GM12878 (cell line): ENCODE measurements around the gene AP3D1. TPM values are rescaled to one million over a fixed set of nuclear protein-coding genes. Genes with fewer than 3 reads are reported as not detected.

Experiments
- ATF2 ChIP-seq: IDR thresholded peaks from 2 replicates; pipeline ENCODE4 v1.6.1; 2012; ENCODE audit warnings: low read length, inconsistent platforms
- ATF3 ChIP-seq: IDR thresholded peaks from 2 replicates; pipeline ENCODE4 v1.6.1; 2011; ENCODE audit warnings: low read depth, mild to moderate bottlenecking, low read length, moderate library complexity, borderline replicate concordance; ENCODE audit errors: extremely low read depth
- CBX5 ChIP-seq: sonication (generic); IDR thresholded peaks from 2 replicates; pipeline ENCODE4 v1.6.1; 2016; ENCODE audit warnings: low read depth, moderate library complexity, mild to moderate bottlenecking, inconsistent platforms
- EGR1 ChIP-seq, 2 experiments: IDR thresholded peaks; 1 replicate in 1 of 2; 2 replicates in 1 of 2; pipeline ENCODE4 v1.6.1; 2011 to 2012; ENCODE audit warnings: low read depth in 2 of 2, low read length in 2 of 2, borderline replicate concordance in 1 of 2, mild to moderate bottlenecking in 1 of 2, moderate library complexity in 1 of 2
- HCFC1 ChIP-seq: fragments of 150-350 bp; IDR thresholded peaks from 2 replicates; pipeline ENCODE4 v1.6.1; 2014; ENCODE audit warnings: low read length
- HDAC2 ChIP-seq: fragments of 200-600 bp; sonication (generic); IDR thresholded peaks from 2 replicates; pipeline ENCODE4 v1.6.1; 2017
- IRF4 ChIP-seq: IDR thresholded peaks from 2 replicates; pipeline ENCODE4 v1.6.1; 2011; ENCODE audit warnings: low read depth, low read length
- JUNB ChIP-seq: IDR thresholded peaks from 2 replicates; pipeline ENCODE4 v1.6.1; 2016; ENCODE audit warnings: antibody characterized with exemption, mild to moderate bottlenecking
- KLF5 ChIP-seq: fragments of 450-650 bp; IDR thresholded peaks from 2 replicates; pipeline ENCODE4 v1.6.1; 2014; ENCODE audit warnings: mild to moderate bottlenecking; ENCODE audit not compliant: partially characterized antibody
- LARP7 ChIP-seq: fragments of 450-650 bp; IDR thresholded peaks from 2 replicates; pipeline ENCODE4 v1.6.1; 2017; ENCODE audit warnings: mild to moderate bottlenecking
- MEF2A ChIP-seq: IDR thresholded peaks from 2 replicates; pipeline ENCODE4 v1.6.1; 2011; ENCODE audit warnings: low read depth, mild to moderate bottlenecking, low read length, moderate library complexity; ENCODE audit not compliant: insufficient read depth
- MEF2B ChIP-seq: fragments of 450-650 bp; IDR thresholded peaks from 2 replicates; pipeline ENCODE4 v1.6.1; 2018; ENCODE audit warnings: mild to moderate bottlenecking, moderate library complexity; ENCODE audit not compliant: partially characterized antibody, poor library complexity, severe bottlenecking
- MLLT1 ChIP-seq: fragments of 450-650 bp; IDR thresholded peaks from 2 replicates; pipeline ENCODE4 v1.6.1; 2016; ENCODE audit warnings: mild to moderate bottlenecking
- MTA3 ChIP-seq: IDR thresholded peaks from 2 replicates; pipeline ENCODE4 v1.6.1; 2012; ENCODE audit warnings: low read length, inconsistent platforms, borderline replicate concordance
- MYC ChIP-seq: IDR thresholded peaks from 2 replicates; pipeline ENCODE4 v1.6.1; 2011; ENCODE audit warnings: mild to moderate bottlenecking, low read length, moderate library complexity, inconsistent platforms; ENCODE audit not compliant: insufficient read depth, insufficient replicate concordance, insufficient read length, severe bottlenecking
- NR2C1 ChIP-seq: fragments of 450-650 bp; IDR thresholded peaks from 2 replicates; pipeline ENCODE4 v1.6.1; 2017; ENCODE audit warnings: antibody characterized with exemption, mild to moderate bottlenecking, moderate library complexity
- POLR2A ChIP-seq: IDR thresholded peaks from 2 replicates; pipeline ENCODE4 v1.6.1; 2011; ENCODE audit warnings: low read depth, mild to moderate bottlenecking, low read length
- POLR2AphosphoS5 ChIP-seq: IDR thresholded peaks from 2 replicates; pipeline ENCODE4 v1.6.1; 2011; ENCODE audit warnings: mild to moderate bottlenecking, low read length, inconsistent platforms
- RAD21 ChIP-seq: IDR thresholded peaks from 2 replicates; pipeline ENCODE4 v1.6.1; 2011; ENCODE audit warnings: mild to moderate bottlenecking, low read depth, low read length, moderate library complexity; ENCODE audit not compliant: insufficient read depth
- RBBP5 ChIP-seq: fragments of 200-600 bp; sonication (generic); conservative IDR thresholded peaks from 2 replicates; pipeline ENCODE4 v1.6.1; 2016
- RCOR1 ChIP-seq: conservative IDR thresholded peaks from 2 replicates; pipeline ENCODE4 v1.6.1; 2012; ENCODE audit warnings: low read depth, low read length, improper control_type of control experiment
- RELA ChIP-seq: fragments of 450-650 bp; IDR thresholded peaks from 2 replicates; pipeline ENCODE4 v1.8.0; 2014; ENCODE audit warnings: borderline replicate concordance; ENCODE audit not compliant: partially characterized antibody
- RELB ChIP-seq: fragments of 450-650 bp; IDR thresholded peaks from 2 replicates; pipeline ENCODE4 v1.6.1; 2017; ENCODE audit warnings: low read depth, mild to moderate bottlenecking, moderate library complexity
- RFX5 ChIP-seq: IDR thresholded peaks from 2 replicates; pipeline ENCODE4 v1.6.1; 2011; ENCODE audit warnings: low read depth, low read length, improper control_type of control experiment
- SMAD1 ChIP-seq: fragments of 450-650 bp; IDR thresholded peaks from 2 replicates; pipeline ENCODE4 v1.6.1; 2018; ENCODE audit warnings: mild to moderate bottlenecking, low read depth; ENCODE audit not compliant: partially characterized antibody
- USF2 ChIP-seq: IDR thresholded peaks from 2 replicates; pipeline ENCODE4 v1.6.1; 2011; ENCODE audit warnings: low read depth, low read length, improper control_type of control experiment, borderline replicate concordance
- ZNF384 ChIP-seq: IDR thresholded peaks from 2 replicates; pipeline ENCODE4 v1.6.1; 2012; ENCODE audit warnings: low read depth, mild to moderate bottlenecking, low read length, improper control_type of control experiment, borderline replicate concordance
- polyA plus RNA-seq, 11 experiments: library from polyadenylated mRNA; depleted of rRNA in 4 of 11; unstranded in 6 of 11; stranded (reverse) in 5 of 11; fragments of >200 nt; fragmentation: Nextera tagmentation in 4 of 11; fragmentation: Illumina TruSeq in 1 of 11; extraction: Ambion mirVana in 4 of 11; extraction: Trizol in 1 of 11; gene quantifications; 1 replicate in 1 of 11; 2 replicates in 10 of 11; pipeline versions ENCODE4 v1.2.1 to v1.2.3, GENCODE V29; 2011 to 2016; ENCODE audit warnings: inconsistent platforms in 2 of 11, missing spikeins in 2 of 11, low read depth in 1 of 11
- total RNA-seq, 4 experiments: library from RNA; depleted of rRNA in 3 of 4; stranded (reverse); fragments of >200 nt in 3 of 4; fragmentation: Illumina TruSeq in 1 of 4; extraction: Trizol in 1 of 4; gene quantifications; 2 replicates each; pipeline versions ENCODE4 v1.2.1 to v1.2.3, GENCODE V29; 2013 to 2021

AP3D1 gene
- total and polyA plus RNA-seq, 10 of the 15 experiments (the other 5 are each of a cell fraction or from before 2014, with no cell fraction given), result 1.5 to 108 (median 59.1) TPM

- peak; percentile 49; the same call in 1 of the 2 replicates for TF ChIP-seq RELB
- no peak for TF ChIP-seq CBX5
- TF ChIP-seq POLR2AphosphoS5, result peak; percentile 70
- 0 out of 2 replicates have a peak, but pooled peaks have one; percentile 35 for TF ChIP-seq LARP7
- no peak for TF ChIP-seq NR2C1
- no peak for TF ChIP-seq USF2
- no peak for TF ChIP-seq IRF4
- no peak for TF ChIP-seq MEF2A
- TF ChIP-seq ATF3, result no peak
- no peak for TF ChIP-seq MEF2B
- TF ChIP-seq RBBP5, result no peak
- no peak for TF ChIP-seq RELA
- no peak for TF ChIP-seq RFX5
- TF ChIP-seq ATF2, result no peak
- no peak for TF ChIP-seq SMAD1
- TF ChIP-seq HCFC1, result no peak
- no peak for TF ChIP-seq EGR1 (IDR thresholded peaks at IDR 0.05; ENCODE audit: borderline replicate concordance in 1 of 2, low read depth in 2 of 2, low read length in 2 of 2)
- no peak for TF ChIP-seq RAD21
- no peak for TF ChIP-seq HDAC2
- no peak for TF ChIP-seq RCOR1
- TF ChIP-seq POLR2A, result peak; percentile 33; the same call in 1 of the 2 replicates
- peak; percentile 42; the same call in 1 of the 2 replicates for TF ChIP-seq MLLT1
- no peak for TF ChIP-seq JUNB
- TF ChIP-seq MYC, result no peak
- no peak for TF ChIP-seq ZNF384
- TF ChIP-seq MTA3, result no peak
- TF ChIP-seq KLF5, result no peak
These were observed 2.8 kb downstream of the AP3D1 start (continued) for GRCh38 chr19:2148482-2149135.
